Heart left ventricle (tissue), 16 donors: ENCODE data around the gene MED22. TPM values are rescaled to one million over a fixed set of nuclear protein-coding genes. Genes with fewer than 3 reads are reported as not detected.

Experiments used
- ATAC-seq, 4 donors: fragments of 200-7000 bp; cut with Tn5 transposase; one replicate each; pipeline ENCODE4 v1.9.1; 2020 to 2022; ENCODE audit warnings: moderate library complexity in 4 of 4, mild to moderate bottlenecking in 3 of 4, moderate number of reproducible peaks in 1 of 4
- DNase-seq, 5 donors: peaks; one replicate each; pipeline ENCODE4 v3.0.0-alpha.2; 2020
- H3K27ac ChIP-seq, 12 donors: fragments of 200-600 bp; sonication (generic) in 4 of 12; one replicate each; pipeline versions ENCODE4 v1.5.0 to v1.8.0; 2016 to 2022; ENCODE audit warnings: mild to moderate bottlenecking in 2 of 12
- H3K27me3 ChIP-seq, 9 donors: fragments of 200-600 bp; sonication (generic) in 2 of 9; one replicate each; pipeline versions ENCODE4 v1.5.1 to v1.8.0; 2016 to 2022; ENCODE audit warnings: mild to moderate bottlenecking in 3 of 9
- H3K36me3 ChIP-seq, 9 donors: fragments of 200-600 bp; sonication (generic) in 2 of 9; one replicate each; pipeline versions ENCODE4 v1.5.0 to v1.8.0; 2018 to 2022; ENCODE audit warnings: mild to moderate bottlenecking in 2 of 9
- H3K4me1 ChIP-seq, 12 donors: fragments of 200-600 bp; sonication (generic) in 4 of 12; one replicate each; pipeline versions ENCODE4 v1.5.0 to v1.8.0; 2016 to 2022; ENCODE audit warnings: mild to moderate bottlenecking in 3 of 12
- H3K4me3 ChIP-seq, 12 donors: fragments of 200-600 bp; sonication (generic) in 4 of 12; one replicate each; pipeline versions ENCODE4 v1.5.0 to v1.8.0; 2017 to 2022; ENCODE audit warnings: mild to moderate bottlenecking in 9 of 12, moderate library complexity in 4 of 12
- H3K9me3 ChIP-seq, 12 donors: fragments of 200-600 bp; sonication (generic) in 4 of 12; one replicate each; pipeline versions ENCODE4 v1.5.0 to v1.8.0; 2016 to 2022; ENCODE audit warnings: mild to moderate bottlenecking in 1 of 12
- CTCF ChIP-seq, 12 donors: fragments of 200-600 bp; sonication (generic) in 4 of 12; IDR thresholded peaks; one replicate each; pipeline versions ENCODE4 v1.5.0 to v1.8.0; 2018 to 2022; ENCODE audit warnings: antibody characterized with exemption in 12 of 12, mild to moderate bottlenecking in 5 of 12
- POLR2A ChIP-seq, 2 donors: fragments of 450-650 bp; IDR thresholded peaks; one replicate each; pipeline ENCODE4 v1.6.1; 2017; ENCODE audit warnings: antibody characterized with exemption in 2 of 2, mild to moderate bottlenecking in 2 of 2, moderate library complexity in 2 of 2
- WGBS, 4 donors: extraction: QIAGEN DNeasy Blood & Tissue Kit in 2 of 4; methylation state at CpG; one replicate each; pipeline versions ENCODE4 v1.1.5 to v1.1.7; 2013 to 2018; 5-methylcytosine and 5-hydroxymethylcytosine counted together
- intact Hi-C, 10 donors: fragments of 100-400 bp; cut with DNase I; formaldehyde crosslinking; loops; one replicate each; pipeline versions ENCODE4 v1.11.1 to v1.14.2; 2022
- polyA plus RNA-seq, 2 donors: library from polyadenylated mRNA; stranded (reverse); fragments of 200-250 nt; gene quantifications; one replicate each; pipeline ENCODE4 v1.2.3, GENCODE V29; 2013
- total RNA-seq, 9 donors: library from RNA; depleted of rRNA in 2 of 9; stranded (reverse); fragments of >200 nt in 2 of 9; fragmentation: NEBNext Ultra II Directional in 3 of 9; extraction: Animal tissue kit (Norgen Biotek cat#: 25700) in 3 of 9; gene quantifications; one replicate each; pipeline versions ENCODE4 v1.1.0 to v1.2.4, GENCODE V29; 2016 to 2023
- donor health status: ischemic (EF 13 %, LVEDD 7.1; RV severe dilation, severe dysfunction).
- donor health status: healthy with polysubstance abuse.
- donor health status: DM: no; HTN: yes; CAD: no.
- donor health status: DM: no; HTN: no; CAD: no.
- donor health status: ischemic (EF 25% LVEDD 6.9; RV normal size, moderate dysfunction).
- donor health status: ischemic (EF 25% LVEDD 5.7; RV mildly dilated, moderate dysfunction).
- donor health status: healthy.
- donor health status: DM: yes; HTN: yes; CAD: no.
- donor health status: ischemic (EF 35%, LVEDD 5.7; RV mildly dilated, moderate dysfunction).
- donor health status: nonischemic (EF 11% LVEDD 7.7; RV severe dilation, severe dysfunction).
- donor health status: DM: yes; HTN: yes; CAD: no.
- donor health status: PGD.
- donor health status: ischemic (EF 29% LVEDD 5.4; RV normal size, mild dysfunction).
- donor health status: nonischemic (EF 23%, LVEDD 6.1; RV moderate dilation, normal function).

MED22 gene
- total and polyA plus RNA-seq, 11 donors, result 12.3 to 33.8 (median 19.5) TPM

GRCh38 chr9:133348718-133349573 lies 1.0 kb upstream of the MED22 start:
- Histone ChIP-seq H3K4me1 (peaks cover 4 to 31% (median 25%) of the 10 kb centered on the region in 12 donors), H3K27me3 (no peaks in the 10 kb centered on the region), H3K9me3 (no peaks in the 10 kb centered on the region), H3K4me3 (peak overlapping the region; percentile 78 to 100 (median 94)), H3K36me3 (peaks cover 0 to 72% (median 66%) of the 10 kb centered on the region in 9 donors), H3K27ac (peak overlapping the region; percentile 69 to 99 (median 89))
- ATAC-seq (no peak), DNase-seq (no peak)
- intact Hi-C loops, result loop anchor here in 2 of 10 donors (2.0 to 10.0 kb wide), 2 partner anchors 28 to 136 kb away; partner anchors contain the start of genes STKLD1 (in 1 of the 2) and SURF4 (in 1 of the 2)
- 16 to 26% (median 18%) methylated on average over 22 to 25 of the region's 25 CpGs for WGBS, 4 donors
- TF ChIP-seq CTCF (IDR thresholded peaks at IDR 0.05) (no peak), POLR2A (IDR thresholded peaks at IDR 0.05) (no peak)

- Histone ChIP-seq H3K4me3 (peak overlapping the region; percentile 78 to 100 (median 94)), H3K27ac (peak overlapping the region; percentile 69 to 99 (median 89)), H3K36me3 (peaks cover 0 to 72% (median 67%) of the 10 kb centered on the region in 9 donors), H3K4me1 (peaks cover 4 to 31% (median 25%) of the 10 kb centered on the region in 12 donors), H3K27me3 (no peaks in the 10 kb centered on the region), H3K9me3 (no peaks in the 10 kb centered on the region)
- DNase-seq (peak in 3 of 5 donors; percentile 38 to 55 (median 50)), ATAC-seq (peak; percentile 21 to 68 (median 60))
- 0 to 1% (median 0%) methylated on average over 23 to 41 of the region's 41 CpGs for WGBS, 4 donors
- peak in 1 of 12 donors; percentile 36 for TF ChIP-seq CTCF (IDR thresholded peaks at IDR 0.05)
- TF ChIP-seq POLR2A (IDR thresholded peaks at IDR 0.05), result no peak
- intact Hi-C loops, result loop anchor here in 1 of 10 donors (10.0 kb wide), 1 partner anchor 137 kb away; no protein-coding TSS in a partner anchor
These were observed 381 bp downstream of the MED22 start for GRCh38 chr9:133347515-133347984.

DNA sequence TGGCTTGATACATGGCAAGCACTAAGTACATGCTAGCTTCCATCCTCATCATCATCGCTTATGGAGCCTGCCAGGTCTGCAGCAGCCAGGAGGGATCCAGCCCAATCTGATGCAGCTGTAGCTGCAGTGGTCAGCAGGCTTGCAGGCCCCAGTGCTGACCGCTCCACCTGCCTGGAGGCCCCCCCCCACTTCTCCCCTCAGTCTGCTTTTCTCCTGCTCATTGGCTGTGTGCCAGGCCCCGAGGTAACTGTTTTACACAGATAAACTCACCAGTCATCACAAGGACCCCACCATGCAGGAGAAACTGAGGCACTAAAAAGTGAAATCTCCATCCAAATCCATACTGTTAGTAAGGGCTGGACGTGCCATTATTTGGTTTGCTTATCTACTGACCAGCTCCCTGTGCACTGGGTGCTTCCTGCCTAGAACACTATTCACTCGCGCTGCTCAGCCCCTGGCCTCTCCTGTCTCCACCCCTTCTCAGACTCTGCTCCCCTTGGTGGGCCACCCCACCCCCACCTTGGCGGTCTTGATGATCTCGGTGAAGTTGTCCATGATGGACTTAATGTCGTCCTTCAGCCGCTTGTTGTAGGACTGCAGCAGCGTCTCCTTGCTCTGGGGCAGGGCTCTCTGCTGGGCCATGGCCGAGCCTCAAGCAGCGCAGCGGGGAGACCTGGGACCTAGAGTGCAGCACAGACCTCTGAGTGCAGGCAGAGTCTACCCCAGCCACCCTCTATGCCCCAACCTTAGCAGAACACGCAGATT lies 1.7 kb downstream of the MED22 start:
- H3K36me3 ChIP-seq, result peaks cover 0 to 72% (median 67%) of the 10 kb centered on the region in 9 donors
- 68 to 70% (median 69%) methylated on average over 11 to 15 of the region's 15 CpGs for WGBS, 4 donors

More for the DNA sequence above, 1.7 kb downstream of the MED22 start:
- Histone ChIP-seq H3K27me3 (no peaks in the 10 kb centered on the region), H3K9me3 (no peaks in the 10 kb centered on the region), H3K4me3 (peak overlapping the region in 9 of 12 donors; percentile 78 to 100 (median 99)), H3K4me1 (peaks cover 4 to 40% (median 25%) of the 10 kb centered on the region in 12 donors), H3K27ac (peak overlapping the region in 3 of 12 donors; percentile 88 to 97 (median 93))
- DNase-seq (no peak), ATAC-seq (no peak)
- intact Hi-C loops, result loop anchor here in 1 of 10 donors (10.0 kb wide), 1 partner anchor 139 kb away; no protein-coding TSS in a partner anchor
- TF ChIP-seq POLR2A (IDR thresholded peaks at IDR 0.05) (no peak), CTCF (IDR thresholded peaks at IDR 0.05) (no peak)
